SK-N-SH treated with all-trans-retinoic acid at 6 μM for 48 hours (cell line): ENCODE results near the gene PIAS3.

Source experiments
- ATAC-seq: fragments of 200-7000 bp; cut with Tn5 transposase; 3 replicates; pipeline ENCODE4 v1.9.1; 2020; ENCODE audit warnings: mild to moderate bottlenecking, moderate library complexity
- ARNTL ChIP-seq: fragments of 450-650 bp; formaldehyde crosslinking; IDR thresholded peaks from 2 replicates; pipeline ENCODE4 v1.5.0; 2020; ENCODE audit warnings: low read depth, mild to moderate bottlenecking, moderate library complexity, borderline replicate concordance
- BACH2 ChIP-seq: fragments of 250-450 bp; sonication (Bioruptor Pico); IDR thresholded peaks from 2 replicates; pipeline ENCODE4 v1.9.0; 2021; ENCODE audit warnings: mild to moderate bottlenecking, borderline replicate concordance
- CREB5 ChIP-seq: fragments of 250-450 bp; sonication (Bioruptor Pico); IDR thresholded peaks from 2 replicates; pipeline ENCODE4 v1.5.1; 2020; ENCODE audit warnings: low read depth, mild to moderate bottlenecking, moderate library complexity
- CSDC2 ChIP-seq: fragments of 250-450 bp; sonication (Bioruptor Pico); IDR thresholded peaks from 2 replicates; pipeline ENCODE4 v1.5.0; 2020; ENCODE audit warnings: mild to moderate bottlenecking, moderate library complexity
- ESRRG ChIP-seq: fragments of 250-450 bp; sonication (Bioruptor Pico); IDR thresholded peaks from 2 replicates; pipeline ENCODE4 v1.6.1; 2021; ENCODE audit warnings: mild to moderate bottlenecking
- ISL1 ChIP-seq: fragments of 250-450 bp; sonication (Bioruptor Pico); IDR thresholded peaks from 2 replicates; pipeline ENCODE4 v2.1.2; 2022; ENCODE audit warnings: mild to moderate bottlenecking, moderate library complexity
- OSR1 ChIP-seq: fragments of 250-450 bp; sonication (Bioruptor Pico); IDR thresholded peaks from 2 replicates; pipeline ENCODE4 v1.8.0; 2022; ENCODE audit warnings: moderate library complexity, mild to moderate bottlenecking, inconsistent platforms
- PATZ1 ChIP-seq: fragments of 250-450 bp; sonication (Bioruptor Pico); IDR thresholded peaks from 2 replicates; pipeline ENCODE4 v1.8.0; 2020; ENCODE audit warnings: mild to moderate bottlenecking, moderate library complexity, borderline replicate concordance
- POU6F1 ChIP-seq: fragments of 250-450 bp; sonication (Bioruptor Pico); IDR thresholded peaks from 2 replicates; pipeline ENCODE4 v1.8.0; 2021; ENCODE audit warnings: low read depth, mild to moderate bottlenecking, moderate library complexity, borderline replicate concordance
- PPARA ChIP-seq: fragments of 250-450 bp; sonication (Bioruptor Pico); IDR thresholded peaks from 2 replicates; pipeline ENCODE4 v1.5.0; 2020; ENCODE audit warnings: mild to moderate bottlenecking, borderline replicate concordance
- SNAI2 ChIP-seq: fragments of 250-450 bp; sonication (Bioruptor Pico); IDR thresholded peaks from 2 replicates; pipeline ENCODE4 v1.5.0; 2020; ENCODE audit warnings: mild to moderate bottlenecking, moderate library complexity
- TCF4 ChIP-seq: fragments of 250-450 bp; sonication (Bioruptor Pico); IDR thresholded peaks from 2 replicates; pipeline ENCODE4 v1.8.0; 2021; ENCODE audit warnings: mild to moderate bottlenecking, moderate library complexity, borderline replicate concordance
- TOX ChIP-seq: fragments of 250-450 bp; sonication (Bioruptor Pico); IDR thresholded peaks from 2 replicates; pipeline ENCODE4 v1.8.0; 2021; ENCODE audit warnings: mild to moderate bottlenecking, moderate library complexity, borderline replicate concordance
- TSHZ2 ChIP-seq: fragments of 250-450 bp; sonication (Bioruptor Pico); IDR thresholded peaks from 2 replicates; pipeline ENCODE4 v1.5.0; 2020; ENCODE audit warnings: mild to moderate bottlenecking, moderate library complexity
- ZC3H10 ChIP-seq: fragments of 250-450 bp; sonication (Bioruptor Pico); IDR thresholded peaks from 2 replicates; pipeline ENCODE4 v1.5.1; 2021; ENCODE audit warnings: mild to moderate bottlenecking, moderate library complexity
- ZFP3 ChIP-seq: fragments of 250-450 bp; sonication (Bioruptor Pico); IDR thresholded peaks from 2 replicates; pipeline ENCODE4 v1.5.0; 2020; ENCODE audit warnings: mild to moderate bottlenecking, moderate library complexity
- ZFP30 ChIP-seq: fragments of 450-650 bp; formaldehyde crosslinking; IDR thresholded peaks from 2 replicates; pipeline ENCODE4 v1.5.0; 2022; ENCODE audit warnings: mild to moderate bottlenecking, moderate library complexity
- ZNF565 ChIP-seq: fragments of 450-650 bp; formaldehyde crosslinking; conservative IDR thresholded peaks from 2 replicates; pipeline ENCODE4 v1.5.0; 2020; ENCODE audit warnings: low read depth, mild to moderate bottlenecking, moderate library complexity
- ZNF70 ChIP-seq: fragments of 450-650 bp; formaldehyde crosslinking; IDR thresholded peaks from 2 replicates; pipeline ENCODE4 v1.5.0; 2020; ENCODE audit warnings: mild to moderate bottlenecking, moderate library complexity
- ZNF8 ChIP-seq: fragments of 450-650 bp; formaldehyde crosslinking; IDR thresholded peaks from 2 replicates; pipeline ENCODE4 v1.5.0; 2020; ENCODE audit warnings: mild to moderate bottlenecking, moderate library complexity

Gene PIAS3

GRCh38 chr1:145857170-145857569 lies 1.7 kb downstream of the PIAS3 start (continued):
- TF ChIP-seq TSHZ2 (CRISPR knock-in tag) (no peak), ZNF8 (CRISPR knock-in tag) (no peak), TOX (CRISPR knock-in tag) (no peak), BACH2 (no peak), POU6F1 (CRISPR knock-in tag) (no peak), ESRRG (CRISPR knock-in tag) (no peak), TCF4 (CRISPR knock-in tag) (no peak), CSDC2 (no peak), ISL1 (no peak), ARNTL (CRISPR knock-in tag) (no peak), PATZ1 (CRISPR knock-in tag) (no peak)

- ATAC-seq: no peak
- TF ChIP-seq ZFP3 (CRISPR knock-in tag): no peak
Observed at GRCh38 chr1:145855426-145855948, 3.4 kb downstream of the PIAS3 start.

GRCh38 chr1:145849356-145850160 lies 9.3 kb downstream of the PIAS3 start:
- ATAC-seq: peak; percentile 47
- TF ChIP-seq OSR1 (CRISPR knock-in tag) (no peak), TOX (CRISPR knock-in tag) (no peak), CSDC2 (no peak), ZNF565 (CRISPR knock-in tag) (no peak), CREB5 (CRISPR knock-in tag) (no peak), BACH2 (no peak), ZNF70 (CRISPR knock-in tag) (no peak), PPARA (no peak), POU6F1 (CRISPR knock-in tag) (no peak), SNAI2 (CRISPR knock-in tag) (no peak), ZFP3 (CRISPR knock-in tag) (no peak), ESRRG (CRISPR knock-in tag) (no peak), ZFP30 (CRISPR knock-in tag) (no peak), ZC3H10 (no peak), ARNTL (CRISPR knock-in tag) (no peak), PATZ1 (CRISPR knock-in tag) (no peak), ISL1 (no peak), TSHZ2 (CRISPR knock-in tag) (no peak)
